ENCODE results near the gene CHCHD6. TPM values are rescaled to one million over a fixed set of nuclear protein-coding genes. Genes with fewer than 3 reads are reported as not detected.

CHCHD6 gene
- total RNA-seq, 4 donors from 2014 or later: 7.5 to 21.9 (median 16.3) TPM

GRCh38 chr3:126850370-126851085 is 146.5 kb downstream of the CHCHD6 start:
- intact Hi-C loops (cut with DNase I): no loop called here
- no peaks in the 10 kb centered on the region for H3K27me3 ChIP-seq
- 65 to 83% methylated on average over 5 to 9 of the region's 10 CpGs for WGBS, 2 donors
- H3K27ac ChIP-seq: no peak overlapping the region
- H3K36me3 ChIP-seq: no peaks in the 10 kb centered on the region
- H3K4me3 ChIP-seq: no peak overlapping the region
- H3K4me1 ChIP-seq: peaks cover 0 to 5% (median 0%) of the 10 kb centered on the region in 3 donors
- no peak for DNase-seq
- H3K9me3 ChIP-seq: no peaks in the 10 kb centered on the region
- no peak for TF ChIP-seq POLR2A (IDR thresholded peaks at IDR 0.05)
- no peak for TF ChIP-seq CTCF (IDR thresholded peaks at IDR 0.05)

GRCh38 chr3:126851382-126851781 is 147.3 kb downstream of the CHCHD6 start:
- Histone ChIP-seq H3K4me1 (peaks cover 0 to 5% (median 0%) of the 10 kb centered on the region in 3 donors), H3K4me3 (no peak overlapping the region), H3K27me3 (no peaks in the 10 kb centered on the region), H3K36me3 (no peaks in the 10 kb centered on the region), H3K27ac (no peak overlapping the region), H3K9me3 (no peaks in the 10 kb centered on the region)
- DNase-seq: no peak
- WGBS, 2 donors: 76 to 90% methylated on average over 2 to 3 of the region's 6 CpGs
- intact Hi-C loops (cut with DNase I): no loop called here
- no peak for TF ChIP-seq CTCF (IDR thresholded peaks at IDR 0.05)
- no peak for TF ChIP-seq POLR2A (IDR thresholded peaks at IDR 0.05)

- H3K4me1 ChIP-seq: peaks cover 0 to 5% (median 0%) of the 10 kb centered on the region in 3 donors
- DNase-seq: no peak
- no peaks in the 10 kb centered on the region for H3K27me3 ChIP-seq
- H3K4me3 ChIP-seq: no peak overlapping the region
- TF ChIP-seq CTCF (IDR thresholded peaks at IDR 0.05) (no peak), POLR2A (IDR thresholded peaks at IDR 0.05) (no peak)
- no peak overlapping the region for H3K27ac ChIP-seq
- H3K9me3 ChIP-seq: no peaks in the 10 kb centered on the region
- intact Hi-C loops (cut with DNase I): no loop called here
- WGBS, 2 donors: 87% methylated on average over 3 of the region's 6 CpGs; no CpG with 5 or more reads in 1 of the 2 donors
- H3K36me3 ChIP-seq: no peaks in the 10 kb centered on the region
Observed at GRCh38 chr3:126851934-126852333, 147.9 kb downstream of the CHCHD6 start.

- Histone ChIP-seq H3K27ac (no peak overlapping the region), H3K9me3 (no peaks in the 10 kb centered on the region), H3K36me3 (no peaks in the 10 kb centered on the region), H3K4me1 (peaks cover 0 to 5% (median 0%) of the 10 kb centered on the region in 3 donors), H3K27me3 (no peaks in the 10 kb centered on the region), H3K4me3 (no peak overlapping the region)
- DNase-seq: no peak
- TF ChIP-seq POLR2A (IDR thresholded peaks at IDR 0.05) (no peak), CTCF (IDR thresholded peaks at IDR 0.05) (no peak)
- 92 to 94% methylated on average over 7 of the region's 10 CpGs for WGBS, 2 donors
- intact Hi-C loops (cut with DNase I): no loop called here
Observed at GRCh38 chr3:126852511-126852910, 148.5 kb downstream of the CHCHD6 start.

- no peak for DNase-seq
- Histone ChIP-seq H3K27ac (no peak overlapping the region), H3K27me3 (no peaks in the 10 kb centered on the region), H3K4me1 (peaks cover 0 to 11% (median 0%) of the 10 kb centered on the region in 3 donors), H3K36me3 (no peaks in the 10 kb centered on the region), H3K4me3 (no peak overlapping the region), H3K9me3 (no peaks in the 10 kb centered on the region)
- intact Hi-C loops (cut with DNase I): no loop called here
- TF ChIP-seq POLR2A (IDR thresholded peaks at IDR 0.05) (no peak), CTCF (IDR thresholded peaks at IDR 0.05) (no peak)
- 83 to 94% methylated on average over 2 to 5 of the region's 5 CpGs for WGBS, 2 donors
Observed at GRCh38 chr3:126854666-126855065, 150.6 kb downstream of the CHCHD6 start.
